ENCODE results near the gene PDZD4. TPM values are rescaled to one million over a fixed set of nuclear protein-coding genes. Genes with fewer than 3 reads are reported as not detected.

Gene PDZD4
- total and polyA plus RNA-seq, 9 of the 15 experiments (the other 6 are each of a cell fraction or from before 2014, with no cell fraction given), result 0.05 to 0.38 (median 0.07) TPM; not detected in 5

GRCh38 chrX:153853180-153853901, 23.0 kb upstream of the PDZD4 start (continued):
- TF ChIP-seq ZNF780A (CRISPR knock-in tag; IDR thresholded peaks at IDR 0.05), result no peak
- TF ChIP-seq, protein P1, sequence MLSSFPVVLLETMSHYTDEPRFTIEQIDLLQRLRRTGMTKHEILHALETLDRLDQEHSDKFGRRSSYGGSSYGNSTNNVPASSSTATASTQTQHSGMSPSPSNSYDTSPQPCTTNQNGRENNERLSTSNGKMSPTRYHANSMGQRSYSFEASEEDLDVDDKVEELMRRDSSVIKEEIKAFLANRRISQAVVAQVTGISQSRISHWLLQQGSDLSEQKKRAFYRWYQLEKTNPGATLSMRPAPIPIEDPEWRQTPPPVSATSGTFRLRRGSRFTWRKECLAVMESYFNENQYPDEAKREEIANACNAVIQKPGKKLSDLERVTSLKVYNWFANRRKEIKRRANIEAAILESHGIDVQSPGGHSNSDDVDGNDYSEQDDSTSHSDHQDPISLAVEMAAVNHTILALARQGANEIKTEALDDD (IDR thresholded peaks at IDR 0.05), result no peak
- no peak for TF ChIP-seq POLR2H (tag; IDR thresholded peaks at IDR 0.05; ENCODE audit: low read depth)
- TF ChIP-seq, protein P2, sequence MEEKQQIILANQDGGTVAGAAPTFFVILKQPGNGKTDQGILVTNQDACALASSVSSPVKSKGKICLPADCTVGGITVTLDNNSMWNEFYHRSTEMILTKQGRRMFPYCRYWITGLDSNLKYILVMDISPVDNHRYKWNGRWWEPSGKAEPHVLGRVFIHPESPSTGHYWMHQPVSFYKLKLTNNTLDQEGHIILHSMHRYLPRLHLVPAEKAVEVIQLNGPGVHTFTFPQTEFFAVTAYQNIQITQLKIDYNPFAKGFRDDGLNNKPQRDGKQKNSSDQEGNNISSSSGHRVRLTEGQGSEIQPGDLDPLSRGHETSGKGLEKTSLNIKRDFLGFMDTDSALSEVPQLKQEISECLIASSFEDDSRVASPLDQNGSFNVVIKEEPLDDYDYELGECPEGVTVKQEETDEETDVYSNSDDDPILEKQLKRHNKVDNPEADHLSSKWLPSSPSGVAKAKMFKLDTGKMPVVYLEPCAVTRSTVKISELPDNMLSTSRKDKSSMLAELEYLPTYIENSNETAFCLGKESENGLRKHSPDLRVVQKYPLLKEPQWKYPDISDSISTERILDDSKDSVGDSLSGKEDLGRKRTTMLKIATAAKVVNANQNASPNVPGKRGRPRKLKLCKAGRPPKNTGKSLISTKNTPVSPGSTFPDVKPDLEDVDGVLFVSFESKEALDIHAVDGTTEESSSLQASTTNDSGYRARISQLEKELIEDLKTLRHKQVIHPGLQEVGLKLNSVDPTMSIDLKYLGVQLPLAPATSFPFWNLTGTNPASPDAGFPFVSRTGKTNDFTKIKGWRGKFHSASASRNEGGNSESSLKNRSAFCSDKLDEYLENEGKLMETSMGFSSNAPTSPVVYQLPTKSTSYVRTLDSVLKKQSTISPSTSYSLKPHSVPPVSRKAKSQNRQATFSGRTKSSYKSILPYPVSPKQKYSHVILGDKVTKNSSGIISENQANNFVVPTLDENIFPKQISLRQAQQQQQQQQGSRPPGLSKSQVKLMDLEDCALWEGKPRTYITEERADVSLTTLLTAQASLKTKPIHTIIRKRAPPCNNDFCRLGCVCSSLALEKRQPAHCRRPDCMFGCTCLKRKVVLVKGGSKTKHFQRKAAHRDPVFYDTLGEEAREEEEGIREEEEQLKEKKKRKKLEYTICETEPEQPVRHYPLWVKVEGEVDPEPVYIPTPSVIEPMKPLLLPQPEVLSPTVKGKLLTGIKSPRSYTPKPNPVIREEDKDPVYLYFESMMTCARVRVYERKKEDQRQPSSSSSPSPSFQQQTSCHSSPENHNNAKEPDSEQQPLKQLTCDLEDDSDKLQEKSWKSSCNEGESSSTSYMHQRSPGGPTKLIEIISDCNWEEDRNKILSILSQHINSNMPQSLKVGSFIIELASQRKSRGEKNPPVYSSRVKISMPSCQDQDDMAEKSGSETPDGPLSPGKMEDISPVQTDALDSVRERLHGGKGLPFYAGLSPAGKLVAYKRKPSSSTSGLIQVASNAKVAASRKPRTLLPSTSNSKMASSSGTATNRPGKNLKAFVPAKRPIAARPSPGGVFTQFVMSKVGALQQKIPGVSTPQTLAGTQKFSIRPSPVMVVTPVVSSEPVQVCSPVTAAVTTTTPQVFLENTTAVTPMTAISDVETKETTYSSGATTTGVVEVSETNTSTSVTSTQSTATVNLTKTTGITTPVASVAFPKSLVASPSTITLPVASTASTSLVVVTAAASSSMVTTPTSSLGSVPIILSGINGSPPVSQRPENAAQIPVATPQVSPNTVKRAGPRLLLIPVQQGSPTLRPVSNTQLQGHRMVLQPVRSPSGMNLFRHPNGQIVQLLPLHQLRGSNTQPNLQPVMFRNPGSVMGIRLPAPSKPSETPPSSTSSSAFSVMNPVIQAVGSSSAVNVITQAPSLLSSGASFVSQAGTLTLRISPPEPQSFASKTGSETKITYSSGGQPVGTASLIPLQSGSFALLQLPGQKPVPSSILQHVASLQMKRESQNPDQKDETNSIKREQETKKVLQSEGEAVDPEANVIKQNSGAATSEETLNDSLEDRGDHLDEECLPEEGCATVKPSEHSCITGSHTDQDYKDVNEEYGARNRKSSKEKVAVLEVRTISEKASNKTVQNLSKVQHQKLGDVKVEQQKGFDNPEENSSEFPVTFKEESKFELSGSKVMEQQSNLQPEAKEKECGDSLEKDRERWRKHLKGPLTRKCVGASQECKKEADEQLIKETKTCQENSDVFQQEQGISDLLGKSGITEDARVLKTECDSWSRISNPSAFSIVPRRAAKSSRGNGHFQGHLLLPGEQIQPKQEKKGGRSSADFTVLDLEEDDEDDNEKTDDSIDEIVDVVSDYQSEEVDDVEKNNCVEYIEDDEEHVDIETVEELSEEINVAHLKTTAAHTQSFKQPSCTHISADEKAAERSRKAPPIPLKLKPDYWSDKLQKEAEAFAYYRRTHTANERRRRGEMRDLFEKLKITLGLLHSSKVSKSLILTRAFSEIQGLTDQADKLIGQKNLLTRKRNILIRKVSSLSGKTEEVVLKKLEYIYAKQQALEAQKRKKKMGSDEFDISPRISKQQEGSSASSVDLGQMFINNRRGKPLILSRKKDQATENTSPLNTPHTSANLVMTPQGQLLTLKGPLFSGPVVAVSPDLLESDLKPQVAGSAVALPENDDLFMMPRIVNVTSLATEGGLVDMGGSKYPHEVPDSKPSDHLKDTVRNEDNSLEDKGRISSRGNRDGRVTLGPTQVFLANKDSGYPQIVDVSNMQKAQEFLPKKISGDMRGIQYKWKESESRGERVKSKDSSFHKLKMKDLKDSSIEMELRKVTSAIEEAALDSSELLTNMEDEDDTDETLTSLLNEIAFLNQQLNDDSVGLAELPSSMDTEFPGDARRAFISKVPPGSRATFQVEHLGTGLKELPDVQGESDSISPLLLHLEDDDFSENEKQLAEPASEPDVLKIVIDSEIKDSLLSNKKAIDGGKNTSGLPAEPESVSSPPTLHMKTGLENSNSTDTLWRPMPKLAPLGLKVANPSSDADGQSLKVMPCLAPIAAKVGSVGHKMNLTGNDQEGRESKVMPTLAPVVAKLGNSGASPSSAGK (IDR thresholded peaks at IDR 0.05), result peak; percentile 51; the same call in 1 of the 2 replicates
- TF ChIP-seq POLR3G (IDR thresholded peaks at IDR 0.05; ENCODE audit: extremely low read depth, insufficient read length, insufficient replicate concordance), result no peak
- peak; percentile 94 for TF ChIP-seq TAL1 (IDR thresholded peaks at IDR 0.05)
- TF ChIP-seq STAT5B (CRISPR knock-in tag; IDR thresholded peaks at IDR 0.05), result no peak
- no peak for TF ChIP-seq PRPF4 (IDR thresholded peaks at IDR 0.05; ENCODE audit: insufficient read depth, low read depth, low read length, poor library complexity, severe bottlenecking)
- TF ChIP-seq FOXJ3 (CRISPR knock-in tag; IDR thresholded peaks at IDR 0.05), result no peak
- no peak for TF ChIP-seq GTF2F1 (IDR thresholded peaks at IDR 0.05; ENCODE audit: low read depth, low read length)
- no peak for TF ChIP-seq TBP (optimal IDR thresholded peaks at IDR 0.05; ENCODE audit: low read depth, low read length)
- no peak for TF ChIP-seq HOXB6 (CRISPR knock-in tag; IDR thresholded peaks at IDR 0.05; ENCODE audit: borderline replicate concordance)
- no peak for TF ChIP-seq CBX8 (IDR thresholded peaks at IDR 0.05; ENCODE audit: borderline replicate concordance, extremely low read depth, low read depth, low read length, poor library complexity, severe bottlenecking)
- no peak for TF ChIP-seq OTX1 (CRISPR knock-in tag; IDR thresholded peaks at IDR 0.05)

Measured in K562 (cell line).